ENCODE measurements around the gene RPL9.

- TF ChIP-seq POLR2A (IDR thresholded peaks at IDR 0.05) (no peak), CTCF (IDR thresholded peaks at IDR 0.05) (no peak)
These were observed 8.7 kb upstream of the RPL9 start for GRCh38 chr4:39467464-39467863.
